Peyer's patch (tissue), 4 donors: ENCODE results near the gene PRKAG3.

Experiments
- CTCF ChIP-seq, 6 experiments: fragments of 450-650 bp in 4 of 6; fragments of 200-600 bp in 2 of 6; sonication (generic) in 1 of 6; IDR thresholded peaks; one replicate each; pipeline ENCODE4 v1.5.1; 2017 to 2019; ENCODE audit warnings: antibody characterized with exemption in 6 of 6, mild to moderate bottlenecking in 3 of 6, moderate library complexity in 1 of 6
- POLR2A ChIP-seq, 2 donors: fragments of 450-650 bp; IDR thresholded peaks; one replicate each; pipeline ENCODE4 v1.5.1; 2017; ENCODE audit warnings: antibody characterized with exemption in 2 of 2, mild to moderate bottlenecking in 2 of 2, moderate library complexity in 2 of 2

- TF ChIP-seq CTCF (IDR thresholded peaks at IDR 0.05) (no peak), POLR2A (IDR thresholded peaks at IDR 0.05) (no peak)
Observed at GRCh38 chr2:218832520-218832919, 917 bp upstream of the PRKAG3 start.
